Measurements from ENCODE around the gene DCTD.
"Not testable (repeated sequence)": the region's sequence is repeated elsewhere in the genome, so short reads cannot be mapped to it uniquely, and the experiment has no call there.

The DCTD gene

DNA sequence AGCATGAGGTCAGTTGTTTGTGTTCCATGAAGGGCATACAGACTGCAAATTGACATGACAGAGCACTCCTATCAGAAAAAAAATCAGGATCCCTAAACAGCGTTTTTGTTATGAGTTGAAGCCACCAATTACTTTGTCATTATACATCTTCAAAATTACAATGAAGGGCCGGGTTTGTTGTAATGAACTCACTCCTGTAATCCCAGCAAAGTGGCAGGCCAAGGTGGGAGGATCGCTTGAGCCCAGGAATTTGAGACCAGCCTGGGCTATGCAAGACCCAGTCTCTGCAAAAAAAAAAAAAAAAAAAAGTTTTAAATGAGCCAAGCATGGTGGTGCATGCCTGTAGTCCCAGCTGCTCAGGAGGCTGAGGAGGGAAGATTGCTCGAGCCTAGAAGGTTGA lies 3.5 kb upstream of the DCTD start:
- no peak for FAIRE-seq

GRCh38 chr4:182918791-182919302 lies 1.7 kb upstream of the DCTD start:
- no peak for FAIRE-seq

GRCh38 chr4:182918044-182918607 lies 940 bp upstream of the DCTD start:
- no peak for FAIRE-seq

- FAIRE-seq = no peak
These were observed 554 bp downstream of the DCTD start for GRCh38 chr4:182916483-182917181.

- FAIRE-seq = no peak
These were observed 2.8 kb downstream of the DCTD start for GRCh38 chr4:182914357-182914756.

DNA sequence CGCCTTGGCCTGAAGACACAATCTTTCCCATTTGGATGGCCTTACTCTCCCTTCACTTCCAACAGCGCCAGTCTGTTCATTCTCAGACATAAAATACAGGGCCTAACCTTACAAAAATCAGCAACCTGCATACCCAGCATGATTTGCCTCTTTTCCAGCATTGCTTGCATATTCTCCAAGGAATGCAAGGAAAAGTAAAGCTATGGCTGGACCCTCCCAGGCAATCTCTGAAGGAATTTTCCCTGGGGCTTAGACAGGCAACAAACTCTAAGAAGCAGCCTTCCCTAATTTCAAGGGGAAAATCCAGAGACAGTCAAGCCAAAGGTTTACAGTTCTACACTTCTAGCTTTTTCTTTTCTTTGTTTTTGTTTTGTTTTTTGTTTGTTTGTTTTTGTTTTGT lies 3.6 kb downstream of the DCTD start:
- FAIRE-seq = no peak

DNA sequence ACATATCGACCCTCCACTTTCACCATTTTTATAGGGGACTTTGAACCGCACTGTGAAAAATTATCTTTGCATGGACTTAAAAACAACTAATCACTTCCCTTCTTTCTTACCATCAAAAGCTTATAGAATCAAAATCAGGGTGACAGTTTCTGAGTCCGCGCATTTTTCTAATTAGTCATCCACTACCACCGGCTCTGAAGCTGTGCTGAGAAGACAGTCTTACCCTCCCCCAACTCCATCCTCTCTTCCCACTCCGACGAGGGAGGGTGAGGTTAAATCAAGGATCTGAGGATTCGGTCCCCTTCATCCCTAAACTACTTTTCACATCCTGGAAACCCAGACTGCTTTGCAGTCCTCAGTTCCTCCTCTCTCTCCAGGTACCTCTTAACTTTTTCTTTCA lies 4.2 kb downstream of the DCTD start:
- no peak for FAIRE-seq

DNA sequence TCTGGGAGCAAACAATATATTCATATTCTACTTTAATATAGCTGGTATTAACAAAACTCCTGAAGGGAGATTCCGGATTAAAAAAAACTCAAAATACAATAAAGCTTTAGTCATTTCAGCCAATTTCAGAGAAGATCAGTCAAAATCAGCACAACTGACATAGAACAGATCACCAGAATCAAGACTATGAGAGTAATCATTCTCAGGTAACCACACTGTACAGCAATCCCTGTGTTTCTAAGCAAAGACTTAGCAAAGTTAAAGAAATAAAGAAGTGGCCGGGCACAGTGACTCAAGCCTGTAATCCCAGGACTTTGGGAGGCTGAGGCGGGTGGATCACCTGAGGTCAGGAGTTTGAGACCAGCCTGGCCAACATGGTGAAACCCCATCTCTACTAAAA lies 9.1 kb downstream of the DCTD start:
- no peak for FAIRE-seq

DNA sequence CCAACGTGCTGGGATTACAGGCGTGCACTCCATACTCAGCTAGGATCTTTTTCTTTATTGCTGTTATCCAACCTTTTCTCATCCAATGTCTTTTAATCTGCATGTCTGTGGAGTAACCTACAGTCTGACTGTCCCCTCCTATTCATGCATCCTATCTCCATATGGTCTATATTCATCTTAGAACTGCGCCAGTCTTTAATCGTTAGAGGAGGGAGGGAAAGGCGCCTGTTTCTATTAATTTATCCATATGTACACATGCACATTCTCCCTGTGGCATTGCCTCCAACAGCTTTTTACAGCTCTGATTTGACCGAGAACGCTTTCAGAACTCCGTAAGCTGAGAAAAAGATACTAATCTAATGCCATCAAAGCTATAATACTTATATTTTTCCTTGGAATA lies 9.8 kb downstream of the DCTD start:
- FAIRE-seq = no peak

DNA sequence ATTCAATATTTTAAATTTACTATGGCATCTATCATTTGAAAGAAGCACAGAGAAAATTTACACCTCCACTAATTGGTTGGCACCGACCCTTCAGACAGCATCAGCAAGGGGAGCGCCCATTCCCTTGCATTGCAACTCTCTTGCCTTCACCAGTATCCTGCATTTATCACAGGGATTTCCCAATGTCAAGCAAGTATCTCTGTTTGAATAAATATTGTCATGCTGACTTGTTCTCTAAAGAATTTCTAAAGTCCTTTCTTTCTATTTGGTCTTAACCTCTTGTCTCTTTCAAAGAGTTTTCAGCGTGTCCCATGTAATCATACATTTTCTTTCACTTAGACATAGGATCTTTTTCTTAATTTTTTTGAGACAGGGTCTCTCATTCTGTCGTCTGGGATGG lies 10.4 kb downstream of the DCTD start:
- FAIRE-seq = no peak

GRCh38 chr4:182905038-182905437 lies 12.1 kb downstream of the DCTD start:
- FAIRE-seq = no peak

DNA sequence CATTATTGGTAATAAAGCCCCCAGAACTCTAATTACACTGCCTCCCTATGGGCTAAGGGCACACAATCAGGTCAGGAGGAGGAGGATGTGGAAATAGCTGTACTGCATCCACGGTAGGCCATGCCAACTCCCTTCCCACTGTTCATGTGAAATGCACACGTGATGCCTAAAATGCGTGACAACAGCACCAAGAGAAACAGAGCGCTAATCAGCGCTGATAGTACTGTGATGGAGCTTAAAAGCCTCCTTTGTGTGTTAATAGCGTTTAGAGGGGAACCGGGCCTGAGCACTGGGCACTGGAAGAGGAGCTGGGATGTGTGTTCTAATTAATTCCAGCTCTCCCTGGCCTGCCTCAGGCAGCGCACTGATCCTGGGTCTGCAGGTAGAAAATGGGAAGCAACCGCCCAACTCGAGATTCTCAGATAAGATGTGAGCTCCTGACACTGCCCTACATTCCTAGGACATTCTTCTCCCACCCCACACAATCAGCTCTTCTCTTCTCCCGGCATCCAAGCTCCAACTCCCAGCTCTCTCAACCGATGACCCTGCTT lies 12.9 kb downstream of the DCTD start:
- no peak for FAIRE-seq

- FAIRE-seq = no peak
These were observed 14.2 kb downstream of the DCTD start for GRCh38 chr4:182903013-182903412.

- no peak for FAIRE-seq
These were observed 15.8 kb downstream of the DCTD start for GRCh38 chr4:182901337-182901736.

GRCh38 chr4:182900021-182900420 lies 17.2 kb downstream of the DCTD start:
- FAIRE-seq = not testable (repeated sequence)

- FAIRE-seq = no peak
These were observed 18.7 kb downstream of the DCTD start for GRCh38 chr4:182898479-182898799.

DNA sequence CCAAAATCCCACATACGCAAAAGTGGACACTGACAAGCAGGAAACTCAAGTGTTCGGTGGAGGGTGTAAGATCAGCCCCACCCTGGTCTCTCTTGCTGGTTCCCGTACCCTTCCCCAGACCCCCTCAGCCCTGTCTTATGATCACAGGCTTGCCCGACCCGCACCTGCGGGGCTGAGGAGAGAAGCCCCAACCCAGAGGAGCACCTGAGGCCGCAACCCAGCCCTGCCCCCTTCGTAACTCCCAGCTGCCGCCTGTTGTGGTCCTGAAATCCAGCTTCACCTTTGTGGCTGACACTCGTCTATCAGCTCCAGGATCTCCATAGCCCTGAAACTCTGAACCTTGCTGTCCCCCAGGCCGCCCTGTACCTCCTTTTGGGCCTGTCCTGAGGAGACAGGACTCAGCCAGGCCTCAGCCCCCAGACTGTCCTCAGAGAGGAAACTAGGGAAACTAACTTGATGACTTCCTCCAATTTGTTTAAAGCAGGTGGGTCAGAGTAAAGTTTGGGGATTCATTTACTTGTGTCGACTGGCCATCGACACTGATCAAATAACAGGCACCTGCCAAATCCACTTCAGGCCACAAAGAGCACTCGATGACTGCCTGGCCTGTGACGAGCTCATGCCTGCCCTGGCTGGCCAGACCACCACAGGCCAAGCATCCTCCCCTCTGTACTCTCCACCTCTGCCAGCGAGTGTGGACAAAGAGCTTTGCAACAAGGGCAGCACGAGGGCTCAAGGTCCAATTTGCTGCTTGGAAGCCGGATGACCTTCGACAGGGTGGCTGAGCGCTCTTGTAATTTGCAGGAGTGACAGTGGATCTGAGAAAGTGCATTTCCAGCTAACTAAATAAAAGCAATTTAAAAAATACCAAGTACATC lies 19.3 kb downstream of the DCTD start:
- no peak for FAIRE-seq

- FAIRE-seq = no peak
These were observed 20.8 kb downstream of the DCTD start for GRCh38 chr4:182896421-182896820.

DNA sequence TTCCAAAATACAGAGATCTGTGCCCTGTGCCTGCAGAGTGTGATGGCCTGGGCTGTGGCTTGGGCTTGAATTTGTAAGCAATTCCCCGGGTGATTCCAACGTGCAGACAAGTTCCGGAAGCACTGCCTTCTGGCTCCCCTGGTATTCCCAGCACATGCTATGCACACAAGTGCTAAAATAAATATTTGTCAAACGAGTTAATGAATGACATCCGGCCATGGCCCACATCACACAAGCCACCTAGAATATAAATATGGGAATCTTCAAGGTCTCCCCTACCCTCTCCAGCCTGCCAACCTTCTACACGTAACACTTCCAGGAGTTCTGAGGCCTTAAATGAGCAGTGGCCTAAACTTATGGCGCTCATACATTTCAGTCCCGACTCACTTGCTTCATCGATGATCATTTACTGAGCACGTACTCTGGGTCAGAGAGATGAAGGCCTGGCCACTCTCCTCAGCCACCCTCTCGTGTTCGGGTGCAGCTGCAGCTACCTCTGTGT lies 21.3 kb downstream of the DCTD start:
- no peak for FAIRE-seq

DNA sequence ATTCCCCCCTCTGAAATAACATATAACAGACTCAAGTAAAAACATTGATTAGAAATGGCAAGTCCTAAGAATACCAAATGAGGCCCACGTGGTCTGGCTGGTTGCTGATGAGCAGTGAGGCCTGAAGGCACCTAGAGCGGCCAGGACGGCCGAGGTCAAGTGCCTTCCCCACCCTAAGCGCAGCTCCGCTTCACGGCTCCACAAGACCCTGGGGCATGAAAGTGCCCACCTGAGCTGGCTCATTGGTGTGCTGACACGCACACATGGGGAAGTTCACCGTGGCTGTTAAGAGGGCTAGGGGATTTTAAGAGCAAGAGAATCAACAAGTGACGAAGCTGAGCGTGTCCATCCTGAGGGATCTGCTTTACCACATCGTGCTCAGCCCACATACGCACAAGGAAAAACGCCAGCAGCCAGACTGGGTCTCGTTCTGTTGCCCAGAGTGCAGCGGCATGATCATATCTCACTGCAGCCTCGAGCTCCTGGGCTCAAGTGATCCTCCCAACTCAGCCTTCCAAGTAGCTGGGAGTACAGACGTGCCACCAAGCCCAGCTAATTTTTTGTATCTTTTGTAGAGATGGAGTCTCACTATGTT lies 22.4 kb downstream of the DCTD start:
- FAIRE-seq = no peak

GRCh38 chr4:182893474-182894080 lies 23.6 kb downstream of the DCTD start:
- no peak for FAIRE-seq

- no peak for FAIRE-seq
These were observed 24.1 kb downstream of the DCTD start for GRCh38 chr4:182893047-182893446.

GRCh38 chr4:182890202-182890601 lies 27.0 kb downstream of the DCTD start:
- FAIRE-seq = no peak

All from colon (tissue), 2 donors.